Measurements from ENCODE around the gene CLRN2.

Gene CLRN2

GRCh38 chr4:17514865-17515264 lies at the start of gene CLRN2:
Gene CLRN2, plus strand, starts transcription at chr4:17515165. Its CDS starts 102 bp downstream, at chr4:17515267.
- DNase-seq = no peak

- DNase-seq = no peak
These were observed 46.2 kb upstream of the CLRN2 start for GRCh38 chr4:17468619-17469221.

GRCh38 chr4:17469931-17470674 lies 44.9 kb upstream of the CLRN2 start:
- DNase-seq = no peak

- no peak for DNase-seq
These were observed 39.5 kb upstream of the CLRN2 start for GRCh38 chr4:17475481-17475880.

- DNase-seq = no peak
These were observed 38.1 kb upstream of the CLRN2 start for GRCh38 chr4:17476853-17477252.

- no peak for DNase-seq
These were observed 37.0 kb upstream of the CLRN2 start for GRCh38 chr4:17477774-17478472.

GRCh38 chr4:17480210-17480927 lies 34.6 kb upstream of the CLRN2 start:
- peak; percentile 36 for DNase-seq

GRCh38 chr4:17480955-17481354 lies 34.0 kb upstream of the CLRN2 start:
- no peak for DNase-seq

- no peak for DNase-seq
These were observed 32.2 kb upstream of the CLRN2 start for GRCh38 chr4:17482716-17483115.

GRCh38 chr4:17489123-17489522 lies 25.8 kb upstream of the CLRN2 start:
- DNase-seq = no peak

GRCh38 chr4:17489721-17490120 lies 25.2 kb upstream of the CLRN2 start:
- DNase-seq = no peak

GRCh38 chr4:17490575-17491059 lies 24.3 kb upstream of the CLRN2 start:
- DNase-seq = no peak

- no peak for DNase-seq
These were observed 23.8 kb upstream of the CLRN2 start for GRCh38 chr4:17491196-17491595.

- DNase-seq = no peak
These were observed 22.8 kb upstream of the CLRN2 start for GRCh38 chr4:17492058-17492741.

- DNase-seq = no peak
These were observed 22.1 kb upstream of the CLRN2 start for GRCh38 chr4:17492876-17493275.

- no peak for DNase-seq
These were observed 21.3 kb upstream of the CLRN2 start for GRCh38 chr4:17493619-17494018.

- no peak for DNase-seq
These were observed 20.4 kb upstream of the CLRN2 start for GRCh38 chr4:17494258-17495190.

GRCh38 chr4:17497890-17498523 lies 17.0 kb upstream of the CLRN2 start:
- no peak for DNase-seq

- DNase-seq = no peak
These were observed 14.4 kb upstream of the CLRN2 start for GRCh38 chr4:17500574-17500973.

- no peak for DNase-seq
These were observed 12.2 kb upstream of the CLRN2 start for GRCh38 chr4:17502756-17503155.

- DNase-seq = no peak
These were observed 10.9 kb upstream of the CLRN2 start for GRCh38 chr4:17504081-17504480.
